Glutamatergic neuron (in vitro differentiated cells): ENCODE data around the gene GRM1. TPM values are rescaled to one million over a fixed set of nuclear protein-coding genes. Genes with fewer than 3 reads are reported as not detected.

Experiments
- DNase-seq: peaks from one replicate; pipeline ENCODE4 v3.0.0; 2022
- H3K27ac Mint-ChIP-seq: one replicate; pipeline ENCODE4 v1.8.0; 2020; ENCODE audit warnings: mild to moderate bottlenecking, mixed read lengths, inconsistent platforms; ENCODE audit not compliant: unreplicated experiment
- H3K27me3 Mint-ChIP-seq: one replicate; pipeline ENCODE4 v1.8.0; 2020; ENCODE audit warnings: mild to moderate bottlenecking, moderate library complexity, mixed read lengths, inconsistent platforms; ENCODE audit not compliant: unreplicated experiment
- H3K36me3 Mint-ChIP-seq: one replicate; pipeline ENCODE4 v1.8.0; 2020; ENCODE audit warnings: mild to moderate bottlenecking, mixed read lengths, inconsistent platforms; ENCODE audit not compliant: unreplicated experiment
- H3K4me1 Mint-ChIP-seq: one replicate; pipeline ENCODE4 v1.8.0; 2020; ENCODE audit warnings: mild to moderate bottlenecking, low read depth, mixed read lengths, inconsistent platforms; ENCODE audit not compliant: unreplicated experiment
- H3K4me3 Mint-ChIP-seq: one replicate; pipeline ENCODE4 v1.8.0; 2020; ENCODE audit warnings: mild to moderate bottlenecking, mixed read lengths, inconsistent platforms; ENCODE audit not compliant: unreplicated experiment
- H3K9me3 Mint-ChIP-seq: one replicate; pipeline ENCODE4 v1.8.0; 2020; ENCODE audit warnings: mild to moderate bottlenecking, moderate library complexity, mixed read lengths, inconsistent platforms; ENCODE audit not compliant: unreplicated experiment
- CTCF ChIP-seq: fragments of 200-600 bp; sonication (generic); IDR thresholded peaks from one replicate; pipeline ENCODE4 v1.5.0; 2021; ENCODE audit not compliant: partially characterized antibody, unreplicated experiment
- total RNA-seq: library from RNA; stranded (reverse); fragmentation: NEBNext Ultra II Directional; extraction: Animal tissue kit (Norgen Biotek cat#: 25700); gene quantifications from one replicate; pipeline ENCODE4 v1.2.1, GENCODE V29; 2021; ENCODE audit not compliant: unreplicated experiment

The GRM1 gene
- total RNA-seq, 1 donor from 2014 or later, result 0.17 TPM

GRCh38 chr6:146351018-146351417 is 322.2 kb downstream of the GRM1 start:
- no peak for DNase-seq
- no peak for TF ChIP-seq CTCF
- no peaks in the 10 kb centered on the region for H3K9me3 Mint-ChIP-seq
- H3K27ac Mint-ChIP-seq, result no peak overlapping the region
- H3K27me3 Mint-ChIP-seq, result no peaks in the 10 kb centered on the region
- H3K4me1 Mint-ChIP-seq, result no peaks in the 10 kb centered on the region
- no peaks in the 10 kb centered on the region for H3K36me3 Mint-ChIP-seq
- H3K4me3 Mint-ChIP-seq, result no peak overlapping the region

- H3K27me3 Mint-ChIP-seq, result no peaks in the 10 kb centered on the region
- H3K27ac Mint-ChIP-seq, result no peak overlapping the region
- H3K36me3 Mint-ChIP-seq, result no peaks in the 10 kb centered on the region
- H3K9me3 Mint-ChIP-seq, result no peaks in the 10 kb centered on the region
- H3K4me3 Mint-ChIP-seq, result no peak overlapping the region
- no peak for TF ChIP-seq CTCF
- no peaks in the 10 kb centered on the region for H3K4me1 Mint-ChIP-seq
- no peak for DNase-seq
Measured at GRCh38 chr6:146352163-146352562, 323.3 kb downstream of the GRM1 start.

GRCh38 chr6:146354451-146354850 is 325.6 kb downstream of the GRM1 start:
- no peak for DNase-seq
- no peaks in the 10 kb centered on the region for H3K4me1 Mint-ChIP-seq
- TF ChIP-seq CTCF, result no peak
- H3K9me3 Mint-ChIP-seq, result no peaks in the 10 kb centered on the region
- H3K4me3 Mint-ChIP-seq, result no peak overlapping the region
- no peak overlapping the region for H3K27ac Mint-ChIP-seq
- H3K36me3 Mint-ChIP-seq, result no peaks in the 10 kb centered on the region
- H3K27me3 Mint-ChIP-seq, result no peaks in the 10 kb centered on the region

GRCh38 chr6:146355521-146356100 is 326.7 kb downstream of the GRM1 start:
- no peaks in the 10 kb centered on the region for H3K36me3 Mint-ChIP-seq
- no peak overlapping the region for H3K27ac Mint-ChIP-seq
- H3K4me1 Mint-ChIP-seq, result no peaks in the 10 kb centered on the region
- no peak for DNase-seq
- TF ChIP-seq CTCF, result no peak
- H3K27me3 Mint-ChIP-seq, result no peaks in the 10 kb centered on the region
- no peaks in the 10 kb centered on the region for H3K9me3 Mint-ChIP-seq
- no peak overlapping the region for H3K4me3 Mint-ChIP-seq

- no peak for DNase-seq
- Mint-ChIP-seq H3K9me3 (no peaks in the 10 kb centered on the region), H3K36me3 (no peaks in the 10 kb centered on the region), H3K27me3 (no peaks in the 10 kb centered on the region), H3K4me1 (no peaks in the 10 kb centered on the region), H3K27ac (no peak overlapping the region), H3K4me3 (no peak overlapping the region)
- TF ChIP-seq CTCF, result no peak
Measured at GRCh38 chr6:146357578-146358430, 328.9 kb downstream of the GRM1 start.
